Measurements from ENCODE around the gene NES.
A peak's percentile ranks its signal among the peaks of the same experiment; 100 is the strongest.

The NES gene

GRCh38 chr1:156709757-156710489 lies 32.7 kb upstream of the NES start (continued):
- TF ChIP-seq ZBTB11 (tag by site-specific recombination; conservative IDR thresholded peaks at IDR 0.05; ENCODE audit: low read depth) (no peak), REST (tag by site-specific recombination; IDR thresholded peaks at IDR 0.05) (no peak), AEBP2 (tag by site-specific recombination; IDR thresholded peaks at IDR 0.05; ENCODE audit: borderline replicate concordance) (no peak)

- TF ChIP-seq ZNF112 (tag by site-specific recombination; IDR thresholded peaks at IDR 0.05) (no peak), ZNF394 (tag by site-specific recombination; IDR thresholded peaks at IDR 0.05; ENCODE audit: borderline replicate concordance) (0 out of 2 replicates have a peak, but pooled peaks have one; percentile 16)
- Histone ChIP-seq H3K36me3 (ENCODE audit: control insufficient read depth in 2 of 2, insufficient read depth in 1 of 2, low read length in 2 of 2) (no peaks in the 10 kb centered on the region), H3K9me3 (ENCODE audit: control insufficient read depth, insufficient read depth, low read depth, low read length) (no peaks in the 10 kb centered on the region), H3K27ac (ENCODE audit: extremely low read depth, low read depth, low read length) (0 out of 2 replicates have a peak overlapping the region, but pooled peaks have one; percentile 16), H3K4me1 (ENCODE audit: control insufficient read depth, insufficient read depth, low read length) (peaks cover 9% of the 10 kb centered on the region), H3K4me3 (ENCODE audit: low read depth, low read length) (no peak overlapping the region)
- ChIA-PET POLR2A (interaction anchor here (0.5 to 1.1 kb wide), 2 partner anchors 19 to 614 kb away, joined by 4 read pairs; no protein-coding TSS in a partner anchor), CTCF (interaction anchor here (0.9 to 20.2 kb wide), 3 partner anchors 17 to 31 kb away, joined by 3 to 579 read pairs (median 11); no protein-coding TSS in a partner anchor)
Observed at GRCh38 chr1:156709031-156709430, 31.8 kb upstream of the NES start.

GRCh38 chr1:156708218-156708661 lies 31.0 kb upstream of the NES start:
- Histone ChIP-seq H3K9me3 (ENCODE audit: control insufficient read depth, insufficient read depth, low read depth, low read length) (no peaks in the 10 kb centered on the region), H3K4me3 (ENCODE audit: low read depth, low read length) (no peak overlapping the region), H3K36me3 (ENCODE audit: control insufficient read depth in 2 of 2, insufficient read depth in 1 of 2, low read length in 2 of 2) (no peaks in the 10 kb centered on the region), H3K4me1 (ENCODE audit: control insufficient read depth, insufficient read depth, low read length) (peaks cover 12% of the 10 kb centered on the region), H3K27ac (ENCODE audit: extremely low read depth, low read depth, low read length) (no peak overlapping the region)
- POLR2A ChIA-PET, result interaction anchor here (0.5 to 1.1 kb wide), 2 partner anchors 19 to 613 kb away, joined by 4 read pairs; no protein-coding TSS in a partner anchor
- CTCF ChIA-PET, result interaction anchor here (0.6 to 20.2 kb wide), 6 partner anchors 14 to 88 kb away, joined by 3 to 579 read pairs (median 8); no protein-coding TSS in a partner anchor
- TF ChIP-seq GLIS1 (tag by site-specific recombination; IDR thresholded peaks at IDR 0.05) (peak; percentile 42; the same call in 1 of the 2 replicates), YY1 (tag by site-specific recombination; IDR thresholded peaks at IDR 0.05) (no peak), ZSCAN4 (tag by site-specific recombination; IDR thresholded peaks at IDR 0.05) (no peak), ZNF530 (tag by site-specific recombination; IDR thresholded peaks at IDR 0.05; ENCODE audit: low read depth) (no peak), ZNF707 (tag by site-specific recombination; IDR thresholded peaks at IDR 0.05) (no peak), IKZF3 (tag by site-specific recombination; IDR thresholded peaks at IDR 0.05) (peak; percentile 70), ZNF426 (tag by site-specific recombination; IDR thresholded peaks at IDR 0.05) (no peak), ZIC2 (tag by site-specific recombination; IDR thresholded peaks at IDR 0.05) (peak; percentile 31; the same call in 1 of the 2 replicates), ZNF341 (tag by site-specific recombination; IDR thresholded peaks at IDR 0.05; ENCODE audit: low read depth) (peak; percentile 63; the same call in 1 of the 2 replicates), ZNF544 (tag by site-specific recombination; IDR thresholded peaks at IDR 0.05) (no peak)

Data from HEK293 (cell line).